GM12878 (cell line): ENCODE data around the gene USH2A. TPM values are rescaled to one million over a fixed set of nuclear protein-coding genes. Genes with fewer than 3 reads are reported as not detected.

Experiments used
- ATAC-seq: fragments of 200-7000 bp; cut with Tn5 transposase; 3 replicates; pipeline ENCODE4 v1.9.1; 2020; ENCODE audit warnings: mild to moderate bottlenecking, moderate library complexity
- BruUV-seq: library from RNA; stranded (reverse); fragments of 400-500 nt; replicated peaks from 2 replicates; lab custom pipeline; 2021; lab: Mats Ljungman, UMichigan
- CTCF ChIA-PET: fragments of 300-600 bp; sonication (Branson Sonifier 250); formaldehyde crosslinking; extraction: SDS; loops from one replicate; lab custom pipeline; 2021; ENCODE audit warnings: inconsistent platforms; lab: Yijun Ruan, JAX
- POLR2A ChIA-PET: fragments of 350-600 bp; formaldehyde crosslinking; extraction: SDS; loops from one replicate; lab custom pipeline; 2021; ENCODE audit warnings: inconsistent platforms; lab: Charles Lee
- RAD21 ChIA-PET: fragments of 300-600 bp; sonication (Branson Sonifier 250); formaldehyde crosslinking; loops from one replicate; lab custom pipeline; 2023; ENCODE audit warnings: antibody characterized with exemption; ENCODE audit not compliant: unreplicated experiment; lab: Charles Lee
- SMC1A ChIA-PET: fragments of 300-600 bp; sonication (Branson Sonifier 250); formaldehyde crosslinking; loops from one replicate; lab custom pipeline; 2023; ENCODE audit not compliant: unreplicated experiment, uncharacterized antibody; lab: Charles Lee
- DNase-seq: peaks from one replicate; pipeline ENCODE4 v3.0.0-alpha.2; 2011; ENCODE audit warnings: low read depth, low spot score
- FAIRE-seq: peaks from 3 replicates; lab custom pipeline; 2011; peaks lifted over from hg19 to GRCh38; lab: Jason Lieb, UNC
- H2AFZ ChIP-seq: 2 replicates; pipeline ENCODE4 v1.6.0; 2011; ENCODE audit warnings: low read depth, low read length, control low read depth; ENCODE audit not compliant: control insufficient read depth
- H3K27ac ChIP-seq: 2 replicates; pipeline ENCODE4 v1.5.1; 2011; ENCODE audit warnings: control low read depth; ENCODE audit not compliant: control insufficient read depth, insufficient read depth
- H3K27me3 ChIP-seq, 2 experiments: replicated peaks in 1 of 2; 2 replicates each; pipeline versions ENCODE4 v1.6.0 to v1.6.1; 2011; ENCODE audit warnings: low read length in 1 of 2; ENCODE audit not compliant: control insufficient read depth in 2 of 2, insufficient read depth in 2 of 2
- H3K36me3 ChIP-seq, 2 experiments: 2 replicates each; pipeline ENCODE4 v1.5.1; 2011; ENCODE audit warnings: low read length in 1 of 2; ENCODE audit not compliant: control insufficient read depth in 2 of 2, insufficient read depth in 2 of 2
- H3K4me1 ChIP-seq: 2 replicates; pipeline ENCODE4 v1.6.1; 2011; ENCODE audit warnings: mild to moderate bottlenecking, low read length, moderate library complexity, mixed read lengths; ENCODE audit not compliant: control insufficient read depth, insufficient read depth
- H3K4me2 ChIP-seq: 2 replicates; pipeline ENCODE4 v1.6.0; 2011; ENCODE audit warnings: control low read depth; ENCODE audit not compliant: control insufficient read depth, insufficient read depth
- H3K4me3 ChIP-seq: fragments of 200-600 bp; sonication (generic); 2 replicates; pipeline ENCODE4 v1.5.1; 2016
- H3K79me2 ChIP-seq: 2 replicates; pipeline ENCODE4 v1.6.0; 2011; ENCODE audit warnings: low read length; ENCODE audit not compliant: control insufficient read depth, insufficient read depth
- H3K9ac ChIP-seq: 2 replicates; pipeline ENCODE4 v1.8.0; 2011; ENCODE audit warnings: low read length, control low read depth, mixed read lengths; ENCODE audit not compliant: control insufficient read depth, insufficient read depth
- H3K9me3 ChIP-seq: replicated peaks from 3 replicates; pipeline ENCODE4 v1.5.1; 2011; ENCODE audit warnings: mild to moderate bottlenecking, low read length; ENCODE audit not compliant: control insufficient read depth, insufficient read depth
- H4K20me1 ChIP-seq: 2 replicates; pipeline ENCODE4 v1.6.0; 2011; ENCODE audit not compliant: control insufficient read depth, insufficient read depth
- ATF2 ChIP-seq: IDR thresholded peaks from 2 replicates; pipeline ENCODE4 v1.6.1; 2012; ENCODE audit warnings: low read length, inconsistent platforms
- GABPA ChIP-seq: IDR thresholded peaks from 2 replicates; pipeline ENCODE4 v1.6.1; 2014; ENCODE audit warnings: antibody characterized with exemption, low read depth, mild to moderate bottlenecking, inconsistent platforms
- HDAC6 ChIP-seq: fragments of 200-600 bp; sonication (generic); IDR thresholded peaks from one replicate; pipeline ENCODE4 v1.8.0; 2017; ENCODE audit warnings: antibody characterized with exemption; ENCODE audit not compliant: unreplicated experiment
- LARP7 ChIP-seq: fragments of 450-650 bp; IDR thresholded peaks from 2 replicates; pipeline ENCODE4 v1.6.1; 2017; ENCODE audit warnings: mild to moderate bottlenecking
- MTA3 ChIP-seq: IDR thresholded peaks from 2 replicates; pipeline ENCODE4 v1.6.1; 2012; ENCODE audit warnings: low read length, inconsistent platforms, borderline replicate concordance
- MXI1 ChIP-seq: fragments of 150-350 bp; IDR thresholded peaks from 2 replicates; pipeline ENCODE4 v1.6.1; 2011; ENCODE audit warnings: low read depth, mild to moderate bottlenecking, inconsistent platforms, low read length, improper control_type of control experiment
- POLR2A ChIP-seq: IDR thresholded peaks from 2 replicates; pipeline ENCODE4 v1.6.1; 2011; ENCODE audit warnings: low read depth, mild to moderate bottlenecking, low read length
- SIN3A ChIP-seq: IDR thresholded peaks from 2 replicates; pipeline ENCODE4 v1.6.1; 2012; ENCODE audit warnings: low read depth, low read length, improper control_type of control experiment
- SIX5 ChIP-seq: IDR thresholded peaks from 2 replicates; pipeline ENCODE4 v1.6.1; 2011; ENCODE audit warnings: mild to moderate bottlenecking, low read depth, low read length, moderate library complexity; ENCODE audit not compliant: severe bottlenecking
- TCF7 ChIP-seq: IDR thresholded peaks from 2 replicates; pipeline ENCODE4 v1.6.1; 2014; ENCODE audit warnings: antibody characterized with exemption, borderline replicate concordance
- ZNF687 ChIP-seq: fragments of 450-650 bp; IDR thresholded peaks from 2 replicates; pipeline ENCODE4 v1.6.1; 2017; ENCODE audit warnings: mild to moderate bottlenecking, moderate library complexity
- ZSCAN29 ChIP-seq: fragments of 450-650 bp; IDR thresholded peaks from 2 replicates; pipeline ENCODE4 v1.6.1; 2017; ENCODE audit warnings: mild to moderate bottlenecking, moderate library complexity
- WGBS: methylation state at CpG from one replicate; pipeline ENCODE4 v1.1.6; 2016; ENCODE audit warnings: low lambda C conversion rate; ENCODE audit not compliant: insufficient replicate concordance, insufficient coverage; ENCODE audit errors: missing lambda C conversion rate; 5-methylcytosine and 5-hydroxymethylcytosine counted together
- in situ Hi-C: fragments of 300-500 bp; cut with MboI; formaldehyde crosslinking; loops from 9 replicates; pipeline ENCODE4 v1.14.3; 2018; ENCODE audit warnings: mixed read lengths
- intact Hi-C: fragments of 100-400 bp; cut with micrococcal nuclease; formaldehyde crosslinking; loops from one replicate; pipeline ENCODE4 v1.14.2; 2022; ENCODE audit not compliant: unreplicated experiment
- polyA plus RNA-seq, 11 experiments: library from polyadenylated mRNA; depleted of rRNA in 4 of 11; unstranded in 6 of 11; stranded (reverse) in 5 of 11; fragments of >200 nt; fragmentation: Nextera tagmentation in 4 of 11; fragmentation: Illumina TruSeq in 1 of 11; extraction: Ambion mirVana in 4 of 11; extraction: Trizol in 1 of 11; gene quantifications; 1 replicate in 1 of 11; 2 replicates in 10 of 11; pipeline versions ENCODE4 v1.2.1 to v1.2.3, GENCODE V29; 2011 to 2016; ENCODE audit warnings: inconsistent platforms in 2 of 11, missing spikeins in 2 of 11, low read depth in 1 of 11
- total RNA-seq, 4 experiments: library from RNA; depleted of rRNA in 3 of 4; stranded (reverse); fragments of >200 nt in 3 of 4; fragmentation: Illumina TruSeq in 1 of 4; extraction: Trizol in 1 of 4; gene quantifications; 2 replicates each; pipeline versions ENCODE4 v1.2.1 to v1.2.3, GENCODE V29; 2013 to 2021
- TF ChIP-seq, protein P1 (sequence below): fragments of 450-650 bp; IDR thresholded peaks from 2 replicates; pipeline ENCODE4 v1.6.1; 2017; ENCODE audit warnings: antibody characterized with exemption, mild to moderate bottlenecking, moderate library complexity

Gene USH2A
- total and polyA plus RNA-seq, 10 of the 15 experiments (the other 5 are each of a cell fraction or from before 2014, with no cell fraction given), result under 0.01 to 0.20 (median 0.01) TPM; not detected in 2

GRCh38 chr1:216323344-216323743, 99.9 kb downstream of the USH2A start (continued):
- TF ChIP-seq, protein P1, sequence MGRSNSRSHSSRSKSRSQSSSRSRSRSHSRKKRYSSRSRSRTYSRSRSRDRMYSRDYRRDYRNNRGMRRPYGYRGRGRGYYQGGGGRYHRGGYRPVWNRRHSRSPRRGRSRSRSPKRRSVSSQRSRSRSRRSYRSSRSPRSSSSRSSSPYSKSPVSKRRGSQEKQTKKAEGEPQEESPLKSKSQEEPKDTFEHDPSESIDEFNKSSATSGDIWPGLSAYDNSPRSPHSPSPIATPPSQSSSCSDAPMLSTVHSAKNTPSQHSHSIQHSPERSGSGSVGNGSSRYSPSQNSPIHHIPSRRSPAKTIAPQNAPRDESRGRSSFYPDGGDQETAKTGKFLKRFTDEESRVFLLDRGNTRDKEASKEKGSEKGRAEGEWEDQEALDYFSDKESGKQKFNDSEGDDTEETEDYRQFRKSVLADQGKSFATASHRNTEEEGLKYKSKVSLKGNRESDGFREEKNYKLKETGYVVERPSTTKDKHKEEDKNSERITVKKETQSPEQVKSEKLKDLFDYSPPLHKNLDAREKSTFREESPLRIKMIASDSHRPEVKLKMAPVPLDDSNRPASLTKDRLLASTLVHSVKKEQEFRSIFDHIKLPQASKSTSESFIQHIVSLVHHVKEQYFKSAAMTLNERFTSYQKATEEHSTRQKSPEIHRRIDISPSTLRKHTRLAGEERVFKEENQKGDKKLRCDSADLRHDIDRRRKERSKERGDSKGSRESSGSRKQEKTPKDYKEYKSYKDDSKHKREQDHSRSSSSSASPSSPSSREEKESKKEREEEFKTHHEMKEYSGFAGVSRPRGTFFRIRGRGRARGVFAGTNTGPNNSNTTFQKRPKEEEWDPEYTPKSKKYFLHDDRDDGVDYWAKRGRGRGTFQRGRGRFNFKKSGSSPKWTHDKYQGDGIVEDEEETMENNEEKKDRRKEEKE, result no peak
- TF ChIP-seq ZNF687 (no peak), POLR2A (no peak)

DNA sequence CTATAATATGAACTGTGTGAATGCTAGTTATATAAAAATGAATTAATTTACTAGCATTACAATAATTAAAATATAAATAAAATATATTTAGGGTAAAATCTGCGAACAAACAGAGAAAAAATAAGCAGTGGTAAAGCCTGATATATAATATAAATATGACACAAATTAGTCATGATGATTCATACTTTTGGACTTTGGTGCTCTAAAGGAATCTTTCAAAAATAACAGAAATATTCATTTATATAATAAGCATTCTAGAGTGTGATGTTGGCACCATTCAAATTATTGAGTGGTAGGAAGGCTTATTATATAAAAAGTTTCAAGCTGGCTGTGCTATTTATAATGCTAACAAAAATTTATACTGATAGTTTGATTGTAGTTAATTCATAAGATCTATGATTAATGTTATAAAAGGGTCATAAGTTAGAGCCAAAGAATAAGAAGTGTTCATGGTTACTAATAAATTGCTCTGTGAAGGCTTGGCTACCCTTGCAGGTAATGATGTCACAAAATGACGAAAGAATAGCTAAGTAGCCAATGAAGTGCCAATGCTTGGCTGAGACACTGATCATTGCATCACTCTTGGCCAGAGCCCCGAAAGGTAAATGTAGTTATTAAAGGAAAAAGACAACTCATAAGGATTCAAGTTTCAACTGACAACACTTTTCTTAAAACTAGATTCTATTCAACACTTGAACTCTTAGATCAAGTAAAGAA, 108.7 kb downstream of the USH2A start:
- no peaks in the 10 kb centered on the region for H3K9me3 ChIP-seq
- SMC1A ChIA-PET, result no interaction called here

More for the DNA sequence above, 108.7 kb downstream of the USH2A start:
- Histone ChIP-seq H3K9ac (no peak overlapping the region), H4K20me1 (no peaks in the 10 kb centered on the region), H3K4me2 (no peak overlapping the region), H3K27ac (no peak overlapping the region), H3K36me3 (no peaks in the 10 kb centered on the region), H3K27me3 (no peaks in the 10 kb centered on the region), H3K79me2 (no peaks in the 10 kb centered on the region), H3K4me1 (no peaks in the 10 kb centered on the region), H3K4me3 (no peak overlapping the region), H2AFZ (no peak overlapping the region)
- CTCF ChIA-PET, result no interaction called here
- POLR2A ChIA-PET, result no interaction called here
- 0% methylated on average over 3 of the region's 3 CpGs for WGBS
- in situ Hi-C loops (no loop called here), intact Hi-C loops (loop anchor here (5.0 kb wide), 2 partner anchors 248 to 438 kb away; no protein-coding TSS in a partner anchor)
- RAD21 ChIA-PET, result no interaction called here
- no TSS peak for BruUV-seq
- TF ChIP-seq SIN3A (no peak), GABPA (no peak), HDAC6 (no peak), SIX5 (no peak), LARP7 (no peak), MTA3 (no peak), MXI1 (no peak), ZSCAN29 (no peak), TCF7 (no peak), ATF2 (no peak)
- DNase-seq, result no peak
- ATAC-seq, result no peak
- FAIRE-seq, result no peak
